Trophoblast cell (in vitro differentiated cells and primary cell): ENCODE results near the gene CDK2.
A peak's percentile ranks its signal among the peaks of the same experiment; 100 is the strongest.
"Not testable (repeated sequence)": the region's sequence is repeated elsewhere in the genome, so short reads cannot be mapped to it uniquely, and the experiment has no call there.

Source experiments
- DNase-seq, 2 donors: peaks; one replicate each; pipeline ENCODE4 v3.0.0-alpha.2; 2016
- H2AFZ ChIP-seq: 2 replicates; pipeline ENCODE4 v1.6.1; 2013; ENCODE audit warnings: low read length, moderate library complexity, mild to moderate bottlenecking; ENCODE audit not compliant: insufficient read depth, poor library complexity
- H2AK5ac ChIP-seq: 2 replicates; pipeline ENCODE4 v1.6.1; 2013; ENCODE audit warnings: mild to moderate bottlenecking, low read length
- H2BK120ac ChIP-seq: 2 replicates; pipeline ENCODE4 v1.6.1; 2013; ENCODE audit warnings: low read length, mild to moderate bottlenecking, moderate library complexity; ENCODE audit not compliant: insufficient read depth, poor library complexity
- H2BK12ac ChIP-seq: 2 replicates; pipeline ENCODE4 v1.6.1; 2013; ENCODE audit warnings: mild to moderate bottlenecking, low read length, moderate library complexity
- H2BK5ac ChIP-seq: 2 replicates; pipeline ENCODE4 v1.6.1; 2013; ENCODE audit warnings: low read length, low read depth, moderate library complexity, mild to moderate bottlenecking; ENCODE audit not compliant: poor library complexity
- H3K14ac ChIP-seq: 2 replicates; pipeline ENCODE4 v1.6.1; 2013; ENCODE audit warnings: mild to moderate bottlenecking, low read length
- H3K18ac ChIP-seq: 2 replicates; pipeline ENCODE4 v1.6.1; 2013; ENCODE audit warnings: mild to moderate bottlenecking, low read length
- H3K23ac ChIP-seq: 2 replicates; pipeline ENCODE4 v1.6.1; 2013; ENCODE audit warnings: low read length
- H3K27ac ChIP-seq: 2 replicates; pipeline ENCODE4 v1.5.1; 2013; ENCODE audit warnings: low read depth, mild to moderate bottlenecking, inconsistent platforms, low read length, moderate library complexity
- H3K27me3 ChIP-seq: 2 replicates; pipeline ENCODE4 v1.6.1; 2013; ENCODE audit warnings: inconsistent platforms, mild to moderate bottlenecking, low read length, moderate library complexity; ENCODE audit not compliant: insufficient read depth
- H3K36me3 ChIP-seq, 2 experiments: 1 replicate in 1 of 2; 2 replicates in 1 of 2; pipeline ENCODE4 v1.6.1; 2013; ENCODE audit warnings: low read length in 2 of 2, mild to moderate bottlenecking in 2 of 2, moderate library complexity in 1 of 2; ENCODE audit not compliant: insufficient read depth in 2 of 2, control insufficient read depth in 1 of 2
- H3K4ac ChIP-seq: 2 replicates; pipeline ENCODE4 v1.6.1; 2013; ENCODE audit warnings: low read depth, mild to moderate bottlenecking, low read length, moderate library complexity
- H3K4me1 ChIP-seq, 2 experiments: 1 replicate in 1 of 2; 2 replicates in 1 of 2; pipeline ENCODE4 v1.6.1; 2013; ENCODE audit warnings: low read length in 2 of 2, mild to moderate bottlenecking in 2 of 2, moderate library complexity in 1 of 2; ENCODE audit not compliant: insufficient read depth in 2 of 2, control insufficient read depth in 1 of 2
- H3K4me2 ChIP-seq: 2 replicates; pipeline ENCODE4 v1.6.1; 2013; ENCODE audit warnings: inconsistent platforms, mild to moderate bottlenecking, low read length, moderate library complexity
- H3K4me3 ChIP-seq: 2 replicates; pipeline ENCODE4 v1.5.1; 2013; ENCODE audit warnings: mild to moderate bottlenecking, low read depth, low read length, inconsistent platforms
- H3K79me1 ChIP-seq: one replicate; pipeline ENCODE4 v1.6.1; 2013; ENCODE audit warnings: low read length
- H3K79me2 ChIP-seq: 2 replicates; pipeline ENCODE4 v1.6.1; 2013; ENCODE audit warnings: low read length, mild to moderate bottlenecking; ENCODE audit not compliant: control insufficient read depth, insufficient read depth, poor library complexity
- H3K9ac ChIP-seq: 2 replicates; pipeline ENCODE4 v1.6.1; 2013; ENCODE audit warnings: mild to moderate bottlenecking, low read length
- H3K9me3 ChIP-seq: 2 replicates; pipeline ENCODE4 v1.6.1; 2013; ENCODE audit warnings: low read depth, mild to moderate bottlenecking, control low read depth, inconsistent platforms, low read length; ENCODE audit not compliant: insufficient read depth
- H4K12ac ChIP-seq: 2 replicates; pipeline ENCODE4 v1.6.1; 2013; ENCODE audit warnings: low read depth, mild to moderate bottlenecking, low read length, moderate library complexity
- H4K8ac ChIP-seq: 2 replicates; pipeline ENCODE4 v1.6.1; 2013; ENCODE audit warnings: low read depth, mild to moderate bottlenecking, low read length, moderate library complexity
- H4K91ac ChIP-seq: one replicate; pipeline ENCODE4 v1.6.1; 2013; ENCODE audit warnings: low read depth, mild to moderate bottlenecking, low read length, moderate library complexity
- WGBS: extraction: QIAGEN DNeasy Blood & Tissue Kit; methylation state at CpG from one replicate; pipeline ENCODE4 v1.1.7; 2013; ENCODE audit warnings: missing lambda C conversion rate; ENCODE audit not compliant: insufficient read length, insufficient coverage; ENCODE audit errors: extremely low coverage; 5-methylcytosine and 5-hydroxymethylcytosine counted together

Gene CDK2

GRCh38 chr12:55985976-55986375 is 19.3 kb downstream of the CDK2 start:
- not testable (repeated sequence) for H3K4me1 ChIP-seq, H3K27ac ChIP-seq, H3K9me3 ChIP-seq, H3K4ac ChIP-seq, H3K79me2 ChIP-seq, H3K14ac ChIP-seq, H3K4me3 ChIP-seq, H2BK120ac ChIP-seq, H3K4me2 ChIP-seq, H2BK12ac ChIP-seq, H2AFZ ChIP-seq, H4K91ac ChIP-seq, H2AK5ac ChIP-seq, H3K79me1 ChIP-seq, H3K27me3 ChIP-seq, H3K18ac ChIP-seq, H3K9ac ChIP-seq, H4K8ac ChIP-seq, H4K12ac ChIP-seq, H3K23ac ChIP-seq, H2BK5ac ChIP-seq
- DNase-seq = peak; percentile 77 to 83
- H3K36me3 ChIP-seq = peaks cover 47 to 58% of the 10 kb centered on the region in 2 experiments
- no CpG with 5 or more reads among the region's 7 CpGs for WGBS

GRCh38 chr12:55991110-55991509 is 24.5 kb downstream of the CDK2 start:
- no CpG with 5 or more reads among the region's 3 CpGs for WGBS

GRCh38 chr12:55993230-55993853 is 26.7 kb downstream of the CDK2 start:
- Histone ChIP-seq H2BK12ac (no peak overlapping the region), H2BK5ac (no peak overlapping the region), H3K4ac (no peak overlapping the region), H3K4me3 (no peak overlapping the region), H3K79me1 (peaks cover 4% of the 10 kb centered on the region), H3K36me3 (peaks cover 41 to 54% of the 10 kb centered on the region in 2 experiments), H2AFZ (no peak overlapping the region), H3K23ac (no peak overlapping the region), H3K18ac (no peak overlapping the region), H3K9ac (no peak overlapping the region), H3K9me3 (no peaks in the 10 kb centered on the region), H3K4me2 (no peak overlapping the region), H3K27ac (no peak overlapping the region), H4K91ac (no peak overlapping the region), H3K27me3 (no peaks in the 10 kb centered on the region), H3K4me1 (peaks cover 3 to 7% of the 10 kb centered on the region in 2 experiments), H2AK5ac (no peak overlapping the region), H3K14ac (no peak overlapping the region), H2BK120ac (no peak overlapping the region), H3K79me2 (peaks cover 4% of the 10 kb centered on the region), H4K12ac (no peak overlapping the region), H4K8ac (no peak overlapping the region)
- DNase-seq = no peak
- no CpG with 5 or more reads among the region's 4 CpGs for WGBS

More at GRCh38 chr12:55991110-55991509, 24.5 kb downstream of the CDK2 start:
- Histone ChIP-seq H3K79me1 (no peaks in the 10 kb centered on the region), H3K4me3 (no peak overlapping the region), H3K9ac (no peak overlapping the region), H3K14ac (no peak overlapping the region), H3K4me2 (no peak overlapping the region), H2BK12ac (no peak overlapping the region), H4K8ac (no peak overlapping the region), H2BK120ac (no peak overlapping the region), H3K23ac (no peak overlapping the region), H3K36me3 (peaks cover 55 to 66% of the 10 kb centered on the region in 2 experiments), H3K79me2 (no peaks in the 10 kb centered on the region), H3K4ac (no peak overlapping the region), H2AK5ac (no peak overlapping the region), H3K27me3 (no peaks in the 10 kb centered on the region), H4K12ac (no peak overlapping the region), H4K91ac (no peak overlapping the region), H3K4me1 (no peaks in the 10 kb centered on the region), H3K27ac (no peak overlapping the region), H2AFZ (no peak overlapping the region), H3K18ac (no peak overlapping the region), H2BK5ac (no peak overlapping the region), H3K9me3 (no peaks in the 10 kb centered on the region)
- DNase-seq = no peak

DNA sequence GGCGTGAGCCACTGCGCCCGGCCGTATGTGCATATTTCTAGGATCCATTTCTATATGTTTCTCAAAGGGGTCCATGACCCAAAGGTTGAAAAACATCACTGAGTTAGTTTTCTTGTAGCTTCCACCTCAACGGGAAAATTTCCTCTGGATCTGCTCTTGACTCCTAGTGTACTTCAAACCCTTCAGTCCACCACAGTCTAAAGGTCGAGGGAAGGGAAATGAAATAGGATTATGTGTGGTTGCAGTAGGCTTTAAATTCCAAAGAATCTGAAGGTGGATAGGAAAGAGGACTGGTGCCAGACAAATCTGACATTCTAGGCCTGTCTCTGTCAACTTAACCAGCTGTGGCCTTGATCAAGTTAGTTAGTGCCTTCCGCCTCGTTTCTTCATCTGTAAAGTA is 28.7 kb downstream of the CDK2 start:
- Histone ChIP-seq H3K27me3 (no peaks in the 10 kb centered on the region), H3K23ac (no peak overlapping the region), H3K4me2 (no peak overlapping the region), H3K4me3 (no peak overlapping the region), H4K12ac (no peak overlapping the region), H3K14ac (no peak overlapping the region), H4K8ac (no peak overlapping the region), H3K9me3 (no peaks in the 10 kb centered on the region), H2BK120ac (no peak overlapping the region), H3K79me1 (peaks cover 4% of the 10 kb centered on the region), H3K79me2 (peaks cover 4% of the 10 kb centered on the region), H2AFZ (no peak overlapping the region), H3K4ac (no peak overlapping the region), H3K18ac (no peak overlapping the region), H3K4me1 (peaks cover 3 to 7% of the 10 kb centered on the region in 2 experiments), H4K91ac (no peak overlapping the region), H3K9ac (no peak overlapping the region), H2BK12ac (no peak overlapping the region), H3K36me3 (peaks cover 28 to 42% of the 10 kb centered on the region in 2 experiments), H2BK5ac (no peak overlapping the region), H2AK5ac (no peak overlapping the region), H3K27ac (no peak overlapping the region)
- DNase-seq = no peak
- no CpG with 5 or more reads among the region's 8 CpGs for WGBS
